A204.1 (cell line): Measurements from ENCODE around the gene ASTL.
"Not testable (repeated sequence)": the region's sequence is repeated elsewhere in the genome, so short reads cannot be mapped to it uniquely, and the experiment has no call there.

ENCODE experiments used
- FAIRE-seq: peaks from 2 replicates; lab custom pipeline; 2012; peaks lifted over from hg19 to GRCh38; lab: Jason Lieb, UNC

ASTL gene

GRCh38 chr2:96146153-96146880 lies 8.0 kb upstream of the ASTL start:
- no peak for FAIRE-seq

- FAIRE-seq: no peak
Measured at GRCh38 chr2:96145848-96146152, 7.5 kb upstream of the ASTL start.

GRCh38 chr2:96145036-96145847 lies 6.9 kb upstream of the ASTL start, which contains the start of gene DUSP2:
Gene DUSP2, minus strand, starts transcription at chr2:96145440. Its CDS starts 86 bp downstream, at chr2:96145354.
- FAIRE-seq: no peak

- FAIRE-seq: no peak
Measured at GRCh38 chr2:96144481-96145035, 6.3 kb upstream of the ASTL start.

GRCh38 chr2:96143848-96144480 lies 5.7 kb upstream of the ASTL start:
- no peak for FAIRE-seq

GRCh38 chr2:96143231-96143847 lies 5.0 kb upstream of the ASTL start:
- no peak for FAIRE-seq

GRCh38 chr2:96142217-96143113 lies 4.2 kb upstream of the ASTL start:
- FAIRE-seq: no peak

- FAIRE-seq: not testable (repeated sequence)
Measured at GRCh38 chr2:96141624-96141967, 3.3 kb upstream of the ASTL start.

GRCh38 chr2:96140941-96141623 lies 2.8 kb upstream of the ASTL start:
- FAIRE-seq: no peak

- no peak for FAIRE-seq
Measured at GRCh38 chr2:96139181-96139758, 968 bp upstream of the ASTL start.

GRCh38 chr2:96137321-96138178 lies 752 bp downstream of the ASTL start:
- no peak for FAIRE-seq

GRCh38 chr2:96136129-96136720 lies 2.1 kb downstream of the ASTL start:
- FAIRE-seq: no peak

GRCh38 chr2:96135621-96136020 lies 2.7 kb downstream of the ASTL start:
- no peak for FAIRE-seq

GRCh38 chr2:96135171-96135570 lies 3.1 kb downstream of the ASTL start:
- FAIRE-seq: no peak

GRCh38 chr2:96134421-96134820 lies 3.9 kb downstream of the ASTL start:
- FAIRE-seq: no peak

GRCh38 chr2:96131813-96132745 lies 6.2 kb downstream of the ASTL start:
- no peak for FAIRE-seq

- FAIRE-seq: no peak
Measured at GRCh38 chr2:96131152-96131812, 7.0 kb downstream of the ASTL start.

GRCh38 chr2:96130483-96130882 lies 7.8 kb downstream of the ASTL start:
- FAIRE-seq: no peak
